ENCODE data around the gene FAM222B. TPM values are rescaled to one million over a fixed set of nuclear protein-coding genes. Genes with fewer than 3 reads are reported as not detected.

The FAM222B gene
- total RNA-seq, 1 experiment from 2014 or later = 18.5 TPM

DNA sequence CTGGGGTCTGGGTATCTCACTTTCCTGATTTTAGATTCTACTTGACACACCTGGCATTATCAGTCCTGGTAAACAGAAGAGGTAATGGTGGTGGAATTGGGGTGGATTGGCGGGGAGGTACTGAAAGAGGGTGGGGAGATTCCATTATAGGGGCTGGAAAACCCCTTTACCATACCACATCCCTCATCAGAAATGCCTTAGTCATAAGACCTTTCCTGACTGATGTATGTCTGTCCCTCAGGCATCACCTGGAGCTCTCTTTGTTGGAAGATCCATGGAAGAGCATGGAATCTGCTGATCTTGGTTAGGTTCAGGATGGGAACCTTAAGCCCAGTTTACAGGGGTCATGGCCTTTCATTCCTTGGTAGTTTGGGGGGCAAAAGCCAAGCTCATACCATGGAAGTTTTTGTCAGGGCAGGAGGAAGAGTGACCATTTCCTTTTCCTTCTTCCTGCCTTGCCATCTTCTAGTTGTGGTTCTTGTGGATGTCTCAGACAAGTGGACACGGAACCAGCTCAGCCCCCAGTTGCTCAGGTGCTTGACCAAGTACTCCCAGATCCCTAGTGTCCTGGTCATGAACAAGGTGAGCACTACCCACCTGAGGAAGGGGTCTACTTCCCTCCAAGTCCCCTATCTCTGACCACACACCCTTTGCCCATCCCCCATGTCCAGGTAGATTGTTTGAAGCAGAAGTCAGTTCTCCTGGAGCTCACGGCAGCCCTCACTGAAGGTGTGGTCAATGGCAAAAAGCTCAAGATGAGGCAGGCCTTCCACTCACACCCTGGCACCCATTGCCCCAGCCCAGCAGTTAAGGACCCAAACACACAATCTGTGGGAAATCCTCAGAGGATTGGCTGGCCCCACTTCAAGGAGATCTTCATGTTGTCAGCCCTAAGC lies 15.6 kb upstream of the FAM222B start:
- Mint-ChIP-seq H3K27ac (ENCODE audit: low read depth, unreplicated experiment) (no peak overlapping the region), H3K4me1 (ENCODE audit: insufficient read depth, unreplicated experiment) (no peaks in the 10 kb centered on the region), H3K9me3 (ENCODE audit: unreplicated experiment) (no peaks in the 10 kb centered on the region), H3K4me3 (ENCODE audit: unreplicated experiment) (no peak overlapping the region), H3K36me3 (ENCODE audit: insufficient read depth, unreplicated experiment) (peaks cover 51% of the 10 kb centered on the region), H3K27me3 (ENCODE audit: insufficient read depth, unreplicated experiment) (no peaks in the 10 kb centered on the region)
- TF ChIP-seq, protein P1, sequence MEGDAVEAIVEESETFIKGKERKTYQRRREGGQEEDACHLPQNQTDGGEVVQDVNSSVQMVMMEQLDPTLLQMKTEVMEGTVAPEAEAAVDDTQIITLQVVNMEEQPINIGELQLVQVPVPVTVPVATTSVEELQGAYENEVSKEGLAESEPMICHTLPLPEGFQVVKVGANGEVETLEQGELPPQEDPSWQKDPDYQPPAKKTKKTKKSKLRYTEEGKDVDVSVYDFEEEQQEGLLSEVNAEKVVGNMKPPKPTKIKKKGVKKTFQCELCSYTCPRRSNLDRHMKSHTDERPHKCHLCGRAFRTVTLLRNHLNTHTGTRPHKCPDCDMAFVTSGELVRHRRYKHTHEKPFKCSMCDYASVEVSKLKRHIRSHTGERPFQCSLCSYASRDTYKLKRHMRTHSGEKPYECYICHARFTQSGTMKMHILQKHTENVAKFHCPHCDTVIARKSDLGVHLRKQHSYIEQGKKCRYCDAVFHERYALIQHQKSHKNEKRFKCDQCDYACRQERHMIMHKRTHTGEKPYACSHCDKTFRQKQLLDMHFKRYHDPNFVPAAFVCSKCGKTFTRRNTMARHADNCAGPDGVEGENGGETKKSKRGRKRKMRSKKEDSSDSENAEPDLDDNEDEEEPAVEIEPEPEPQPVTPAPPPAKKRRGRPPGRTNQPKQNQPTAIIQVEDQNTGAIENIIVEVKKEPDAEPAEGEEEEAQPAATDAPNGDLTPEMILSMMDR (IDR thresholded peaks at IDR 0.05; ENCODE audit: unreplicated experiment) = no peak
- intact Hi-C loops (cut with micrococcal nuclease) = loop anchor here (10.0 kb wide), 1 partner anchor 87 kb away; no protein-coding TSS in a partner anchor
- DNase-seq (ENCODE audit: unreplicated experiment) = no peak
- CTCF ChIA-PET = interaction anchor here (0.6 to 1.6 kb wide), 2 partner anchors 9 to 95 kb away, joined by 3 to 5 read pairs; no protein-coding TSS in a partner anchor
- POLR2A ChIA-PET = interaction anchor here (0.6 to 1.8 kb wide), 2 partner anchors 15 to 64 kb away, joined by 3 to 7 read pairs; partner anchors contain the start of gene FAM222B
- BruUV-seq (replicated peaks) = no TSS peak

DNA sequence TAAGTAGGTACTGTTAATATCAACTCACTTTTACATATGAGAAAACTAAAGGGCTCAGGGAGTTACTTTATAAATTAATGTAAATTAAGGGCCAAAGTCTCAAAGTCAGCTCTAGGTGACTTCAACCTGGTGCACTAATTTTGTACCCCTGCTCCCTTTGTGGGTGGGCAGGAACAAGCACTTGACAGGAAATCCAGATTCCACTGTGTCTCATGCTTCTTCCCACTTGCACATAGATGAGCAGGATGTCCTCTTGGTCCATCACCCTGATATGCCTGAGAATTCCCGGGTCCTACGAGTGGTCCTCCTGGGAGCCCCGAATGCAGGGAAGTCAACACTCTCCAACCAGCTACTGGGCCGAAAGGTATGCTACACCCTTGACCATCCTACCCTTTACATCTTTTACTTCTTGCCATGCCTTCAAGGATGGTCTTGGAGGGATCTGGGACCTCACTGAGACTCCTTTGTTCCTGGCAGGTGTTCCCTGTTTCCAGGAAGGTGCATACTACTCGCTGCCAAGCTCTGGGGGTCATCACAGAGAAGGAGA lies 13.5 kb upstream of the FAM222B start:
- Mint-ChIP-seq H3K36me3 (ENCODE audit: insufficient read depth, unreplicated experiment) (peaks cover 45% of the 10 kb centered on the region), H3K4me1 (ENCODE audit: insufficient read depth, unreplicated experiment) (no peaks in the 10 kb centered on the region), H3K4me3 (ENCODE audit: unreplicated experiment) (peak overlapping the region; percentile 90), H3K27ac (ENCODE audit: low read depth, unreplicated experiment) (no peak overlapping the region), H3K27me3 (ENCODE audit: insufficient read depth, unreplicated experiment) (no peaks in the 10 kb centered on the region), H3K9me3 (ENCODE audit: unreplicated experiment) (no peaks in the 10 kb centered on the region)
- no peak for DNase-seq (ENCODE audit: unreplicated experiment)
- POLR2A ChIA-PET = interaction anchor here (0.5 to 1.8 kb wide), 9 partner anchors 13 to 328 kb away, joined by 3 to 7 read pairs (median 4); partner anchors contain the start of genes FAM222B and RPL23A
- intact Hi-C loops (cut with micrococcal nuclease) = loop anchor here (10.0 kb wide), 1 partner anchor 89 kb away; no protein-coding TSS in a partner anchor
- TF ChIP-seq, protein P1 (IDR thresholded peaks at IDR 0.05; ENCODE audit: unreplicated experiment) = no peak
- CTCF ChIA-PET = interaction anchor here (0.6 to 1.4 kb wide), 5 partner anchors 8 to 92 kb away, joined by 3 to 7 read pairs (median 3); partner anchors contain the start of gene FLOT2
- BruUV-seq (replicated peaks) = no TSS peak

DNA sequence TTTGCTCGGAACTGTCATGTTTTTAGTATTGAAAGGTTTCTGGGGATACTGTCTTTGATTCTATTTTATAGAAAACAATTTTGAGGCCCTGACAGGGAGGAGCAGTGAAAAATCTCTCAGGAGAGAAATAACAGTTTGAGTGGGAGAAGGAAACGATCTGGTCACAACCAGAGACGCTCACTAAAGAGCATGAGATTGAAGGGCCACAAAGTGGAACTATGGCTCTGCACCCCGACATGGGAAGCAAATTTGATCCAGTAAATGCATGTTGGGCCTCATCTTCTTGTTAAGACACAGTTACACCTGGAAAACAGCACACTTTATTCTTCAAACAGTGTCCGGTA lies 12.7 kb upstream of the FAM222B start:
- H3K27me3 Mint-ChIP-seq (ENCODE audit: insufficient read depth, unreplicated experiment) = no peaks in the 10 kb centered on the region
- H3K36me3 Mint-ChIP-seq (ENCODE audit: insufficient read depth, unreplicated experiment) = peaks cover 39% of the 10 kb centered on the region
- CTCF ChIA-PET = interaction anchor here (1.0 to 1.1 kb wide), 2 partner anchors 38 to 94 kb away, joined by 3 read pairs; no protein-coding TSS in a partner anchor
- H3K27ac Mint-ChIP-seq (ENCODE audit: low read depth, unreplicated experiment) = peak overlapping the region; percentile 87
- peak overlapping the region; percentile 90 for H3K4me3 Mint-ChIP-seq (ENCODE audit: unreplicated experiment)
- no peaks in the 10 kb centered on the region for H3K9me3 Mint-ChIP-seq (ENCODE audit: unreplicated experiment)
- intact Hi-C loops (cut with micrococcal nuclease) = loop anchor here (1.0 to 10.0 kb wide), 2 partner anchors 89 to 92 kb away; no protein-coding TSS in a partner anchor
- H3K4me1 Mint-ChIP-seq (ENCODE audit: insufficient read depth, unreplicated experiment) = no peaks in the 10 kb centered on the region
- POLR2A ChIA-PET = interaction anchor here (0.6 to 1.4 kb wide), 7 partner anchors 14 to 844 kb away, joined by 3 to 4 read pairs (median 3); no protein-coding TSS in a partner anchor
- DNase-seq (ENCODE audit: unreplicated experiment) = no peak
- TF ChIP-seq, protein P1 (IDR thresholded peaks at IDR 0.05; ENCODE audit: unreplicated experiment) = no peak
- BruUV-seq (replicated peaks) = TSS peak; percentile 80

Measured in MCF 10A (cell line).